ENCODE measurements around the gene CEP20.

CEP20 gene

GRCh38 chr16:15897121-15897780, 8.8 kb upstream of the CEP20 start:
- DNase-seq: no peak

GRCh38 chr16:15894571-15895374, 6.4 kb upstream of the CEP20 start:
- no peak for DNase-seq

DNA sequence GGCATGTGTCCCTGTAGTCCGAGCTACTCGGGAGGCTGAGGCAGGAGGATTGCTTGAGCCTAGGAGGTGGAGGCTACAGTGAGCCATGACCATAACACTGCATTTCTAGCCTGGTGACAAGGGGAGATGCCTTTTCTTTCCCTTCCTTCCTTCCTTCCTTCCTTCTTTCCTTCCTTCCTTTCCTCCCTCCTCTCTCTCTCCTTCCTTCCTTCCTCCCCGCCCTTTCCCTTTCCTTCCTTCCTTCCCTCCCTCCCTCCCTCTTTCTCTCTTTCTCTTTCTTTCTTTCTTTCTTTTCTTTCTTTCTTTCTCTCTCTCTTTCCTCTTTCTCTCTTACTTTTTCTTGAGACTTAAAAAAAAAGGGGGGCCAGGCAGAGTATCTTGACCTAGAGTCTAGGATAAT, 3.1 kb upstream of the CEP20 start:
- DNase-seq: no peak

DNA sequence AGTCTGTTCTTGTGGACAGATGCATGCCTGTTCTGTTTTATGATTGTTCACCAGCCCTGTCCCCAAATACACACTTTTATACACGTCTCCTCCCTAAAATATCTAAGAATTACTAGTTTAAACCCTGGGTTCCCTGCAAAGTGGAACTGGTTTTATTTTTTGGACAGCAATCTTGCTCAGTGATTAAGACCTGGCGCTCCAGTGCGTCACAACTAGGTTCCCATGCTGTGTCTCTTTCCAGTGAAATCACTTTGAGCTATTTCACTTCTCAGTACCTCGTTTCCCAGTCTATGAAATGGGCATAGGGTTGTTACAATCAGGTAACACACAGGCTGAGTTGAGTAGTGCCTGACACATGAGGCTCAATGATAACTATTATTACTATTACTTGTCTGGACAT, 1.1 kb downstream of the CEP20 start:
- DNase-seq: no peak

DNA sequence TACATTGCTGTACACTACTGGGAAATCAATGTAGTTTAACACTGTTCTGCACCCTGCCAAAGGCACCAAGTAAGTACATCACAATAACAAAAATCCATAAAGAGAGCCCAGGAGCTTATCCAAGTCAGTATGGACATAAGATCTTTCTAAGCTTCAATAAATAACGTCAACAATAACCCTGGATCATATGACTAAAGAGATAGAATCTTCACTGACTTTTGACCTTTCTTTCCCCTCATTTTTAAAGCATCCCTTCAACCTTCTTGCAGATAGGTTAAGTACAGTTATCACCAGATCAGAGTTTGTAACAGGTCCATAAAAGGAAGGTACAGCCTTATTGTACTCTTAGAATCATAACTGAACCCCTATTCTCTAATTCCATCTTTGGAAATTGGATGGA, 2.3 kb downstream of the CEP20 start:
- DNase-seq: no peak

GRCh38 chr16:15885560-15886001, 2.8 kb downstream of the CEP20 start:
- DNase-seq: no peak

DNA sequence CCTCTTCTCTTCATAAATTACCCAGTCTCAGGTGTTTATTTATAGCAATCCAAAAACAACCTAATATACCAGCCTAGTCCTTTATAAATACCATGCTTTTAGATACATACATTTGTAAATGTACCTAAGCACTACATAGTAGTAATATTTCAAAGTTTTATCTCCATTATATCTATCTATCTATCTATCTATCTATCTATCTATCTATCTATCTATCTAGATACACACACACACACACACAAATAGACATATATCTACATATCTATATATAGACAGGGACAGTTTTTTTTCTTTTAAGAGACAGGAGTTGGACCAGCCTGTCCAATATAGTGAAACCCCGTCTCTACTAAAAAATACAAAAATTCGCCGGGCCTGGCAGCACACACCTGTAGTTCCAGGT, 5.8 kb downstream of the CEP20 start:
- DNase-seq: no peak

DNA sequence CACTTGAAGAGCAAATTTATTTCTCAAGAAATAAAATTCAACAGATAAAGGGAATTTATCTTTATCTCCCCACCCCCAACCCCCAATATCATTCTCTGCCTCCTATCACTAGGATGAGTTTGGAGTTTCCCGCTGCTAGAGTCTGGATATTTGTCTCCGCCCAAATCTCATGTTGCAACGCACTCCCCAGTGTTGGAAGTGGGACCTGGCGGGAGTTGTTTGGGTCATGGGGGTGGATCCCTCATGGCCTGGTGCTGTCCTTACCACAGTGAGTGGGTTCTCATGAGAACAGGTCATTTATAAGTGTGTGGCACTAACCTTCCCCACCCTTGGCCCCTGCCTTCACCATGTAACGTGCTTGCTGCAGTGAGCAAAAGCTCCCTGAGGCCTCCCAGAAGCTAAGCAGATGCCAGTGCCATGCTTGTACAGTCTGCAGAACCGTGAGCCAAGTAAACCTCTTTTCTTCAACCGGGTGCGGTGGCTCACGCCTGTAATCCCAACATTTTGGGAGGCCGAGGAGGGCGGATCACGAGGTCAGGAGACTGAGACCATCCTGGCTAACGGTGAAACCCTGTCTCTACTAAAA, 6.5 kb downstream of the CEP20 start:
- no peak for DNase-seq

- no peak for DNase-seq
Measured at GRCh38 chr16:15880434-15881308, 7.7 kb downstream of the CEP20 start.

DNA sequence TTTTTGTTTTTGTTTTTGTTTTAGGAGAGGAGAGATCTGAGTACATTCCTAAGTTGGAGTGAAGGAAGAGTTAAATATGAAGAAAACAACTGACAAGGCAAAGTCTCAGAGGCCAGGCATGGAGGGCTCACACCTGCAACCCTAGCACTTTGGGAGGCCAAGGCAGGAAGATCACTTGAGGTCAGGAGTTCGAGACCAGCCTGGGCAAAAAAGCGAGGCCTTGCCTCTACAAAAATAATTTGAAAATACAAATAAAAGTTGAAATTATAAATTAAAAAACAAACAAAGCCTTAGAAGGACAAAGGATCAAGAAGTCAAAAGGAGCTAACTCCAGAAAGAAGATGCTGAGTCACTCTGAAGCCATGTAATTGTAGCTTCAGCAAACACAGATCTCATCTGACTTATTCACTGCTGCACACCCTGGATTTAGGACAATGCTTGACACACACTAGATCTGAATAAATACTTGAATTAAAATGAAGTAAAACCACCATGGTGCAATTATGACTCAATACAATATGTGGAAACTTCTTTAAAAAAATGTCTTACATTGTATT, 9.1 kb downstream of the CEP20 start:
- DNase-seq: no peak

DNA sequence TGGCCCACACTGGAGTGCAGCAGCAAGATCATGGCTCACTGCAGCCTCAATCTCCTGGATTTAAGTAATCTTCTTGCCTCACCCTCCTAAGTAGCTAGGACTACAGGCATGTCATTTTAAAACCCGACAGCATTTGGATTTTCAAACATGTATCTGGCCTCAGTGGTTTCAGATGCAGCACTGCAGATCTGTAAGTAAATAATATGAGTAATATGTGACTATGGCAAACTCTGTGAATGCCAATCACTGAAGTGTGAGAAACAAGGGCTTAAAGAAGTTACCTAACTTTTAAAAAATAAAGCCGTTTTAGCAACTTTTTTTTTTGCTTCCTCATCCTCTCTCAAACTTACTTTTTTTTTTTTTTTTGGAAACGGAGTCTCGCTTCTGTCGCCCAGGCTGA, 11.9 kb downstream of the CEP20 start:
- DNase-seq: no peak

GRCh38 chr16:15874745-15875314, 13.6 kb downstream of the CEP20 start:
- no peak for DNase-seq

- no peak for DNase-seq
Measured at GRCh38 chr16:15873737-15874136, 14.7 kb downstream of the CEP20 start.

GRCh38 chr16:15873301-15873700, 15.1 kb downstream of the CEP20 start:
- no peak for DNase-seq

- DNase-seq: no peak
Measured at GRCh38 chr16:15870011-15870410, 18.4 kb downstream of the CEP20 start.

GRCh38 chr16:15866451-15866850, 22.0 kb downstream of the CEP20 start:
- no peak for DNase-seq

GRCh38 chr16:15865742-15866141, 22.7 kb downstream of the CEP20 start:
- no peak for DNase-seq

DNA sequence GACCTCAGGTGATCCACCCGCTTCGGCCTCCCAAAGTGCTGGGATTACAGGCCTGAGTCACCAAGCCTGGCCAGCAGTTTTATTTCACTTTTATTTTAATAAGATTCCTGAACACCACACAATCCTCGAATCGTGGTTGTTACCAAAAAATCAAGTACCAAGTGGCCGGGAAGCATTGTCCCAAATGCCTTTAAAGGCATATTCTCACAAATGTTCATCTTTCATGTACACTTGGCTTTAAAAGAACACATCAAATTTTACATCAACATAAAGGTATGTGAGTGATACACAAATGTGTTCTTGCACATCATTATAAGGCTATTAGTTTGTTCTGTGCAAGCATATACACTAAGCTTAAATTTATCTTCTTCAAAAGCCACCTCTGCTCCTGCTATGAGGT, 23.5 kb downstream of the CEP20 start:
- no peak for DNase-seq

GRCh38 chr16:15861996-15862395, 26.4 kb downstream of the CEP20 start:
- DNase-seq: no peak

- no peak for DNase-seq
Measured at GRCh38 chr16:15858921-15859668, 29.3 kb downstream of the CEP20 start.

GRCh38 chr16:15857724-15858560, 30.5 kb downstream of the CEP20 start:
- DNase-seq: no peak

Measured in DMS79 (cell line).